K562 (cell line): ENCODE data around the gene JUNB. TPM values are rescaled to one million over a fixed set of nuclear protein-coding genes. Genes with fewer than 3 reads are reported as not detected.

ENCODE experiments used
- CEBPB ChIP-seq: fragments of 450-650 bp; IDR thresholded peaks from 2 replicates; pipeline ENCODE4 v1.6.1; 2016; ENCODE audit warnings: missing genetic modification characterization, missing compliant biosample characterization
- ETV5 ChIP-seq: sonication (generic); formaldehyde crosslinking; IDR thresholded peaks from 2 replicates; pipeline ENCODE4 v1.4.0; 2020; ENCODE audit warnings: low read depth, mild to moderate bottlenecking, missing genetic modification reagents
- HDAC3 ChIP-seq: fragments of 450-650 bp; IDR thresholded peaks from 2 replicates; pipeline ENCODE4 v1.6.1; 2018; ENCODE audit warnings: borderline replicate concordance, mild to moderate bottlenecking, moderate library complexity; ENCODE audit not compliant: partially characterized antibody
- PTRF ChIP-seq: fragments of 450-650 bp; IDR thresholded peaks from 2 replicates; pipeline ENCODE4 v1.6.1; 2016; ENCODE audit warnings: mild to moderate bottlenecking, missing genetic modification characterization, missing compliant biosample characterization
- SMC3 ChIP-seq: conservative IDR thresholded peaks from 2 replicates; pipeline ENCODE4 v1.6.1; 2011; ENCODE audit warnings: low read depth, low read length, improper control_type of control experiment; ENCODE audit not compliant: insufficient read depth
- ZNF316 ChIP-seq: fragments of 450-650 bp; IDR thresholded peaks from 2 replicates; pipeline ENCODE4 v1.6.1; 2016
- ZNF354B ChIP-seq: fragments of 250-450 bp; sonication (Bioruptor Pico); IDR thresholded peaks from 2 replicates; pipeline ENCODE4 v1.4.0; 2020
- polyA plus RNA-seq, 8 experiments: library from polyadenylated mRNA; depleted of rRNA in 4 of 8; stranded (reverse) in 5 of 8; unstranded in 3 of 8; fragments of >200 nt; fragmentation: Nextera tagmentation in 2 of 8; fragmentation: Illumina TruSeq in 1 of 8; extraction: Ambion mirVana in 2 of 8; extraction: Trizol in 1 of 8; gene quantifications; 2 replicates each; pipeline versions ENCODE4 v1.2.1 to v1.2.3, GENCODE V29; 2011 to 2014; ENCODE audit warnings: inconsistent platforms in 1 of 8, missing spikeins in 1 of 8
- total RNA-seq, 7 experiments: library from RNA; depleted of rRNA in 6 of 7; stranded (reverse); fragments of >200 nt in 6 of 7; fragmentation: Illumina TruSeq in 2 of 7; extraction: Trizol in 2 of 7; gene quantifications; 2 replicates each; pipeline versions ENCODE4 v1.2.1 to v1.2.3, GENCODE V29; 2011 to 2021; ENCODE audit warnings: low replicate concordance in 1 of 7
- TF ChIP-seq, protein P1 (sequence below): conservative IDR thresholded peaks from 2 replicates; pipeline ENCODE4 v1.6.1; 2011; ENCODE audit warnings: low read depth, mild to moderate bottlenecking, low read length; ENCODE audit not compliant: control insufficient read depth
- TF ChIP-seq, protein P2 (sequence below): sonication (generic); formaldehyde crosslinking; IDR thresholded peaks from 2 replicates; pipeline ENCODE4 v1.8.1; 2023; ENCODE audit warnings: mild to moderate bottlenecking, missing genetic modification reagents, moderate library complexity
- TF ChIP-seq, protein P3 (sequence below): fragments of 200-800 bp; sonication (Bioruptor generic); IDR thresholded peaks from 2 replicates; pipeline ENCODE4 v1.6.1; 2017; ENCODE audit warnings: missing genetic modification characterization, missing compliant biosample characterization
- TF ChIP-seq, protein P4 (sequence below): sonication (generic); formaldehyde crosslinking; IDR thresholded peaks from 2 replicates; pipeline ENCODE4 v1.8.0; 2023; ENCODE audit warnings: mild to moderate bottlenecking, missing genetic modification reagents
- TF ChIP-seq, protein P5 (sequence below): fragments of 250-450 bp; sonication (Bioruptor Pico); IDR thresholded peaks from 2 replicates; pipeline ENCODE4 v1.5.0; 2021
- TF ChIP-seq, protein P6 (sequence below): fragments of 450-650 bp; IDR thresholded peaks from 2 replicates; pipeline ENCODE4 v1.7.1; 2018; ENCODE audit warnings: mild to moderate bottlenecking, low read depth; ENCODE audit not compliant: partially characterized antibody

The JUNB gene
- total and polyA plus RNA-seq, 9 of the 15 experiments (the other 6 are each of a cell fraction or from before 2014, with no cell fraction given), result 0.23 to 88.1 (median 13.1) TPM

DNA sequence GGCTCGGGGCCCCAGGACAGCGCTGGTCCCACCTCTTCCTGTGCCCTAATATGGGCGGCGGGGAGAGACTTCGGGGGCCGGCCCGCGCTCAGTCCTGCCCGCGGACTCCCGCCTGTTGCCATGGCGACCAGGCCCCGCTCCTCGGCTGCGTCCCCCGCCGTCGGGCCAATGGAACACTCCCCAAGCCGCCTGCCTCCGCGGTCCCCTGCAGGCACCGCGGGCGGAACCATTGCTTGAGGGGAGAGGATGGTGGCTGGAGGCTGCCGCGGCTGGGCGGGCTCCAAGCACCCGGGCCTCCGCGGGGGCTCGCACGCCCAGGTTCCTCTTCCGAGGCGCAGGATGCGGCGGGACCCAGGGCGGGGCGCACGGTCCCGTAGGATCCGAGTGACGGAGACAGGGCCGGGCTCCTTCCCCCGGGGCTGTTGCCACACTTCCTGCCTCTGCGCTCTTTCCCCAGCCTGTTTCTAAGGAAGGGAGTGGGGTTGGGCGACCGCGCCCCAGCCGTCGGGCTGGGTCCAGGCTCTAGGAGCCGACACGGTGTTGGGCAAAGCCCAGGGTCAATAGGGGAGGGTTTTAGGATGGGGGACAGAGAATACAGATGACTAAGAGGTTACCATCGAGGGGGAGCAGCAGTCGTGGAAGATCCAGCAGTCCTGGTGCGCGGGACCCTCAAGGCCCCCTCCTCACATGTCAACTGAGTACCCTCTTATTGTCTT is 1.2 kb upstream of the JUNB start (continued):
- TF ChIP-seq, protein P1, sequence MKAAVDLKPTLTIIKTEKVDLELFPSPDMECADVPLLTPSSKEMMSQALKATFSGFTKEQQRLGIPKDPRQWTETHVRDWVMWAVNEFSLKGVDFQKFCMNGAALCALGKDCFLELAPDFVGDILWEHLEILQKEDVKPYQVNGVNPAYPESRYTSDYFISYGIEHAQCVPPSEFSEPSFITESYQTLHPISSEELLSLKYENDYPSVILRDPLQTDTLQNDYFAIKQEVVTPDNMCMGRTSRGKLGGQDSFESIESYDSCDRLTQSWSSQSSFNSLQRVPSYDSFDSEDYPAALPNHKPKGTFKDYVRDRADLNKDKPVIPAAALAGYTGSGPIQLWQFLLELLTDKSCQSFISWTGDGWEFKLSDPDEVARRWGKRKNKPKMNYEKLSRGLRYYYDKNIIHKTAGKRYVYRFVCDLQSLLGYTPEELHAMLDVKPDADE, result 0 out of 2 replicates have a peak, but pooled peaks have one; percentile 27
- TF ChIP-seq HDAC3 (no peak), PTRF (tag) (no peak), CEBPB (peak; percentile 97), SMC3 (no peak), ZNF316 (no peak), ETV5 (CRISPR knock-in tag) (peak; percentile 94), ZNF354B (CRISPR knock-in tag) (no peak)
- TF ChIP-seq, protein P2, sequence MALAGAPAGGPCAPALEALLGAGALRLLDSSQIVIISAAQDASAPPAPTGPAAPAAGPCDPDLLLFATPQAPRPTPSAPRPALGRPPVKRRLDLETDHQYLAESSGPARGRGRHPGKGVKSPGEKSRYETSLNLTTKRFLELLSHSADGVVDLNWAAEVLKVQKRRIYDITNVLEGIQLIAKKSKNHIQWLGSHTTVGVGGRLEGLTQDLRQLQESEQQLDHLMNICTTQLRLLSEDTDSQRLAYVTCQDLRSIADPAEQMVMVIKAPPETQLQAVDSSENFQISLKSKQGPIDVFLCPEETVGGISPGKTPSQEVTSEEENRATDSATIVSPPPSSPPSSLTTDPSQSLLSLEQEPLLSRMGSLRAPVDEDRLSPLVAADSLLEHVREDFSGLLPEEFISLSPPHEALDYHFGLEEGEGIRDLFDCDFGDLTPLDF (CRISPR knock-in tag), result peak; percentile 84
- TF ChIP-seq, protein P3, sequence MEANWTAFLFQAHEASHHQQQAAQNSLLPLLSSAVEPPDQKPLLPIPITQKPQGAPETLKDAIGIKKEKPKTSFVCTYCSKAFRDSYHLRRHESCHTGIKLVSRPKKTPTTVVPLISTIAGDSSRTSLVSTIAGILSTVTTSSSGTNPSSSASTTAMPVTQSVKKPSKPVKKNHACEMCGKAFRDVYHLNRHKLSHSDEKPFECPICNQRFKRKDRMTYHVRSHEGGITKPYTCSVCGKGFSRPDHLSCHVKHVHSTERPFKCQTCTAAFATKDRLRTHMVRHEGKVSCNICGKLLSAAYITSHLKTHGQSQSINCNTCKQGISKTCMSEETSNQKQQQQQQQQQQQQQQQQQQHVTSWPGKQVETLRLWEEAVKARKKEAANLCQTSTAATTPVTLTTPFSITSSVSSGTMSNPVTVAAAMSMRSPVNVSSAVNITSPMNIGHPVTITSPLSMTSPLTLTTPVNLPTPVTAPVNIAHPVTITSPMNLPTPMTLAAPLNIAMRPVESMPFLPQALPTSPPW (CRISPR knock-in tag), result peak; percentile 91
- TF ChIP-seq, protein P4, sequence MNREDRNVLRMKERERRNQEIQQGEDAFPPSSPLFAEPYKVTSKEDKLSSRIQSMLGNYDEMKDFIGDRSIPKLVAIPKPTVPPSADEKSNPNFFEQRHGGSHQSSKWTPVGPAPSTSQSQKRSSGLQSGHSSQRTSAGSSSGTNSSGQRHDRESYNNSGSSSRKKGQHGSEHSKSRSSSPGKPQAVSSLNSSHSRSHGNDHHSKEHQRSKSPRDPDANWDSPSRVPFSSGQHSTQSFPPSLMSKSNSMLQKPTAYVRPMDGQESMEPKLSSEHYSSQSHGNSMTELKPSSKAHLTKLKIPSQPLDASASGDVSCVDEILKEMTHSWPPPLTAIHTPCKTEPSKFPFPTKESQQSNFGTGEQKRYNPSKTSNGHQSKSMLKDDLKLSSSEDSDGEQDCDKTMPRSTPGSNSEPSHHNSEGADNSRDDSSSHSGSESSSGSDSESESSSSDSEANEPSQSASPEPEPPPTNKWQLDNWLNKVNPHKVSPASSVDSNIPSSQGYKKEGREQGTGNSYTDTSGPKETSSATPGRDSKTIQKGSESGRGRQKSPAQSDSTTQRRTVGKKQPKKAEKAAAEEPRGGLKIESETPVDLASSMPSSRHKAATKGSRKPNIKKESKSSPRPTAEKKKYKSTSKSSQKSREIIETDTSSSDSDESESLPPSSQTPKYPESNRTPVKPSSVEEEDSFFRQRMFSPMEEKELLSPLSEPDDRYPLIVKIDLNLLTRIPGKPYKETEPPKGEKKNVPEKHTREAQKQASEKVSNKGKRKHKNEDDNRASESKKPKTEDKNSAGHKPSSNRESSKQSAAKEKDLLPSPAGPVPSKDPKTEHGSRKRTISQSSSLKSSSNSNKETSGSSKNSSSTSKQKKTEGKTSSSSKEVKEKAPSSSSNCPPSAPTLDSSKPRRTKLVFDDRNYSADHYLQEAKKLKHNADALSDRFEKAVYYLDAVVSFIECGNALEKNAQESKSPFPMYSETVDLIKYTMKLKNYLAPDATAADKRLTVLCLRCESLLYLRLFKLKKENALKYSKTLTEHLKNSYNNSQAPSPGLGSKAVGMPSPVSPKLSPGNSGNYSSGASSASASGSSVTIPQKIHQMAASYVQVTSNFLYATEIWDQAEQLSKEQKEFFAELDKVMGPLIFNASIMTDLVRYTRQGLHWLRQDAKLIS (CRISPR knock-in tag), result peak; percentile 86; the same call in 1 of the 2 replicates
- TF ChIP-seq, protein P5, sequence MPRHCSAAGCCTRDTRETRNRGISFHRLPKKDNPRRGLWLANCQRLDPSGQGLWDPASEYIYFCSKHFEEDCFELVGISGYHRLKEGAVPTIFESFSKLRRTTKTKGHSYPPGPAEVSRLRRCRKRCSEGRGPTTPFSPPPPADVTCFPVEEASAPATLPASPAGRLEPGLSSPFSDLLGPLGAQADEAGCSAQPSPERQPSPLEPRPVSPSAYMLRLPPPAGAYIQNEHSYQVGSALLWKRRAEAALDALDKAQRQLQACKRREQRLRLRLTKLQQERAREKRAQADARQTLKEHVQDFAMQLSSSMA (CRISPR knock-in tag), result peak; percentile 90
- TF ChIP-seq, protein P6, sequence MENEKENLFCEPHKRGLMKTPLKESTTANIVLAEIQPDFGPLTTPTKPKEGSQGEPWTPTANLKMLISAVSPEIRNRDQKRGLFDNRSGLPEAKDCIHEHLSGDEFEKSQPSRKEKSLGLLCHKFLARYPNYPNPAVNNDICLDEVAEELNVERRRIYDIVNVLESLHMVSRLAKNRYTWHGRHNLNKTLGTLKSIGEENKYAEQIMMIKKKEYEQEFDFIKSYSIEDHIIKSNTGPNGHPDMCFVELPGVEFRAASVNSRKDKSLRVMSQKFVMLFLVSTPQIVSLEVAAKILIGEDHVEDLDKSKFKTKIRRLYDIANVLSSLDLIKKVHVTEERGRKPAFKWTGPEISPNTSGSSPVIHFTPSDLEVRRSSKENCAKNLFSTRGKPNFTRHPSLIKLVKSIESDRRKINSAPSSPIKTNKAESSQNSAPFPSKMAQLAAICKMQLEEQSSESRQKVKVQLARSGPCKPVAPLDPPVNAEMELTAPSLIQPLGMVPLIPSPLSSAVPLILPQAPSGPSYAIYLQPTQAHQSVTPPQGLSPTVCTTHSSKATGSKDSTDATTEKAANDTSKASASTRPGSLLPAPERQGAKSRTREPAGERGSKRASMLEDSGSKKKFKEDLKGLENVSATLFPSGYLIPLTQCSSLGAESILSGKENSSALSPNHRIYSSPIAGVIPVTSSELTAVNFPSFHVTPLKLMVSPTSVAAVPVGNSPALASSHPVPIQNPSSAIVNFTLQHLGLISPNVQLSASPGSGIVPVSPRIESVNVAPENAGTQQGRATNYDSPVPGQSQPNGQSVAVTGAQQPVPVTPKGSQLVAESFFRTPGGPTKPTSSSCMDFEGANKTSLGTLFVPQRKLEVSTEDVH, result peak; percentile 85
